GM12891 (cell line): ENCODE results near the gene FAM193A.

Experiments
- POLR2A ChIP-seq: IDR thresholded peaks from 2 replicates; pipeline ENCODE4 v1.6.1; 2011; ENCODE audit warnings: low read depth, low read length, control low read depth
- POLR2AphosphoS5 ChIP-seq: IDR thresholded peaks from 2 replicates; pipeline ENCODE4 v1.6.1; 2011; ENCODE audit warnings: low read depth, low read length, control low read depth
- POU2F2 ChIP-seq: IDR thresholded peaks from 2 replicates; pipeline ENCODE4 v1.6.1; 2011; ENCODE audit warnings: low read depth, mild to moderate bottlenecking, control low read depth, low read length, moderate library complexity
- SPI1 ChIP-seq: IDR thresholded peaks from 2 replicates; pipeline ENCODE4 v1.6.1; 2011; ENCODE audit warnings: low read depth, low read length, control low read depth
- TAF1 ChIP-seq: IDR thresholded peaks from 2 replicates; pipeline ENCODE4 v1.6.1; 2011; ENCODE audit warnings: low read depth, low read length, control low read depth

DNA sequence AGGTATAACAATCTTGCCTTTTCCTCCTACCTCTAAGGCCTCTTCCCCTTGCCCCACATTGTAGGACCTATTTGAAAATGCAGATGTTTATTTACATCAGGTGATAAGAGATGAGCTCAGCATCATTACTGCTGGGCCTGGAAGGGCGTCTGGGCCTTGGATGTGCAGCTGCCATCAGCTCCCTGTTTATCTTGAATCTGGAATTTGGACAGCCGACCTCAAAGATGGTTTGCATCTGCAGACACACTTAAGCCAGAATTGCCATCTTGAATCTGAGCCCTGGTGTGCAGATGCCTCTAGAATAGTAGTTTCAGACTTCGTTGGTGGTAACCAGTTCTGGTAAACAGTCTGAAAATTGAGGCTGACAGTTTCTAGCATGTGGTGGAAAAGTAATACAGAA is 59.0 kb downstream of the FAM193A start:
- TF ChIP-seq TAF1 (no peak), POLR2A (no peak), POLR2AphosphoS5 (no peak), SPI1 (no peak), POU2F2 (no peak)
